GM12875 (cell line): ENCODE results near the gene KRT6A.

Source experiments
- H3K4me3 ChIP-seq: one replicate; pipeline ENCODE4 v1.5.1; 2011; ENCODE audit warnings: low read depth, low read length, control low read depth
- TF ChIP-seq, protein P1 (sequence below): IDR thresholded peaks from 2 replicates; pipeline ENCODE4 v1.5.1; 2011; ENCODE audit warnings: low read depth, mild to moderate bottlenecking, control low read depth, inconsistent platforms, low read length, moderate library complexity, borderline replicate concordance; ENCODE audit not compliant: insufficient read depth

The KRT6A gene

DNA sequence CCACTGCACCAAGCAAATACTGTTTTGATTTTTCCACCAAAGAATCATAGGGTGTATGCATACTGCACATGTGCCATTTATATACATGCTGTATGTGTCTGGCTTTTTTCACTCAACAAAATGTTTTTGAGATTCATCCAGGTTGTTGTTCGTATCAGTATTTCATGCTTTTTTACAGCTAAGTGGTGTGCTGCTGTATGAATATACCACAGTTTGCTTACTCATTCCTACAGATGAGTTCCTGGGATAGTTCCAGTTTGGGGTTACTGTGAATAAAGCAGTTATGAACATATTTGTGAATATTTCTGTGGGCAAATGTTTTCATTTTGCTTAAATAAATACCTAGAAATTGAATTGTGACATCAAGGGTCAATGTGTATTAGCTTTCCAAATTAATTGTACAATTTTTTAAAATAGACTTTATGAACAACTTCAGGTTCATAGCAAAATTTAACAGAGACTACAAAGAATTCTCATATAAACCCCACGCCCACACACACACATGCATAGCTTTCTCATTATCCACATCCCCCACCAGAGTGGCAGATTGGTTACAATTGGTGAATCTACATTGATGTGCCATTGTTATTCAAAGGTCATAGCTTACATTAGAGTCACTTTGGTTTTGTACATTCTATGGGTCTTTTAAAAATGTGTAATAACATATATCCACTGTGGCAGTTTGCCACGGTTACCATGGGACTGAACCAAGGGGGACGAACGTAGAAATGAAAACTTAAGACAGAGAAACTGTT is 6.9 kb upstream of the KRT6A start:
- TF ChIP-seq, protein P1, sequence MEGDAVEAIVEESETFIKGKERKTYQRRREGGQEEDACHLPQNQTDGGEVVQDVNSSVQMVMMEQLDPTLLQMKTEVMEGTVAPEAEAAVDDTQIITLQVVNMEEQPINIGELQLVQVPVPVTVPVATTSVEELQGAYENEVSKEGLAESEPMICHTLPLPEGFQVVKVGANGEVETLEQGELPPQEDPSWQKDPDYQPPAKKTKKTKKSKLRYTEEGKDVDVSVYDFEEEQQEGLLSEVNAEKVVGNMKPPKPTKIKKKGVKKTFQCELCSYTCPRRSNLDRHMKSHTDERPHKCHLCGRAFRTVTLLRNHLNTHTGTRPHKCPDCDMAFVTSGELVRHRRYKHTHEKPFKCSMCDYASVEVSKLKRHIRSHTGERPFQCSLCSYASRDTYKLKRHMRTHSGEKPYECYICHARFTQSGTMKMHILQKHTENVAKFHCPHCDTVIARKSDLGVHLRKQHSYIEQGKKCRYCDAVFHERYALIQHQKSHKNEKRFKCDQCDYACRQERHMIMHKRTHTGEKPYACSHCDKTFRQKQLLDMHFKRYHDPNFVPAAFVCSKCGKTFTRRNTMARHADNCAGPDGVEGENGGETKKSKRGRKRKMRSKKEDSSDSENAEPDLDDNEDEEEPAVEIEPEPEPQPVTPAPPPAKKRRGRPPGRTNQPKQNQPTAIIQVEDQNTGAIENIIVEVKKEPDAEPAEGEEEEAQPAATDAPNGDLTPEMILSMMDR, result no peak
- H3K4me3 ChIP-seq, result no peak overlapping the region

DNA sequence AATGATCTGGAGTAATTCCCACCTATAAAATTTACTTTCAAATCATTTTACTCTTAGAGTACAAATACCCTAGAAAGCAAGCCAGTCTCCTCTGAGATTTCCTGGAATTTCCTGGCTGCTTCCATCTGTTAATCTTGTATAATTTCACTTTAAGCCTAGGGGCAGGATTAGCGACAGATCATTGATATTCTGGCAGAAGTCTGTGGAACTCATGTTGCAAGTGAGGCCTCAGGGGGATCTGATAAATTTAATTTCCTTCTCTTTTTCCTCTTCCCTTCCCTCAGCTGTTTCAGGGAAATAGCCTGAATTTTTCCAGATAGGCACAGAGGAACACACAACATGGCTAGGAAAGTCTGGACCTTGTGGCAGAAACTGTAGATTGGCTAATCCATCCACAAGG is 5.9 kb upstream of the KRT6A start:
- no peak overlapping the region for H3K4me3 ChIP-seq
- TF ChIP-seq, protein P1, result no peak

DNA sequence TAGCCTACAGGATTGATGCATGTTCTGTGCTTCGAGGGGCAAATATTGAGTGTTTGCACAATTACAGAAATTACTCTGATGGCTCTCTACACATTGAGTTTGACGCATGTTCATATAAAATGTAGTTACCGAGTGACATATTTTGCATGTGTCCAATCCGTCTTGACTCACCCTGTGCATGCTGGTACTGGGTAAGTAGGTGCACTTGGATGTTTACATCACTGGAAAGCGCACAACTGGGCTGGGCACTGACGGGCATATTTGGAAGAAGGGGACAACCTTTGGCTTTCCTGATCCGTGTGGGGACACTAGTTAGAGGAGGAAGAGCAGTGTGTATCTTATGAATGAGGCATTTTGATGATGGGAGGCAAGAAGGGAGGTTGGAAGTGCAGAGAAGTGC is 4.9 kb upstream of the KRT6A start:
- TF ChIP-seq, protein P1, result no peak
- H3K4me3 ChIP-seq, result no peak overlapping the region

DNA sequence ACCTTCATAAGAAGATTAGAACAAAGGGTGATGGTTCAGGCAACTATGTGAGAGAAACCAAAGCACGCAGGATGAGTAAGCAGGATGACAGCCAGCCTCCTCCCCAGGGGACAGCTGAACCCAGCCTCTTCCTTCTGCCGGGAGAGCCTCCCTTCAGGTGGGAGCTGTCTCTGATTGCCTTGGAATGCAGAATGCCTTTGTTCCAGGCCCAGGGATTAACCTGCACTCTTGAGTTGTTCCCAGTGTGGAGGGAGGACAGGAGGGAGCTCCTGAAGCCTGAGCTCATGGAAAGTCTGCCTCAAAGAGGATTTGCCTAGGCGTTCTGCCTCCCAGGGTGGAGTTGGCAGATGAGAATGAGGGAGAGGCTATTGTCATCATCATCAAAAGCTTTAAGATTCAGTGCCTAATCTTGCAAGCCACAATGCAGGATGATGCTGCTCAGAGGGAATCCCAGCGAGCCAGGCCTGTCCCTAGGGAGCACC is 3.6 kb upstream of the KRT6A start:
- H3K4me3 ChIP-seq, result no peak overlapping the region

DNA sequence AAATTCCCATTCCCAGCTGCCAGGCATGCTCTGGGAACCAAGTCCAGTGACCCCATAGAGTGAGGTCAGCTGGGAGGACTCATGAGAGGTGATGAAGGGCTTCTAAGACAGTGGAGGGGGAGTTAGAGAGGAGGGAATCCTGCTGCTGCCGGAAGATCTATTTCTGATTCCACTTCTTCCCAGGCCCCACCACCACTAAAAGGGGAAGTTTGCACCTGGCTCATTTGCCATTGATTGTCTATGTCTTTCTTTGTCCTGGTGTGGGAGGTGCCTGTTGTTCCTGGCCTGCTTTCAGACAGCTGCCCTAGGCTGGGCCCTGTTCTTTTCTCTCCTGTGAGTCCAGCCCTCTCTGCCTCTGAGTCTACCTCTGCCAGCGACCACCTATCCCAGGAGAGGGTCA is 3.0 kb upstream of the KRT6A start:
- H3K4me3 ChIP-seq, result no peak overlapping the region
- TF ChIP-seq, protein P1, result no peak

More for the DNA sequence above, 3.6 kb upstream of the KRT6A start:
- TF ChIP-seq, protein P1, result no peak

DNA sequence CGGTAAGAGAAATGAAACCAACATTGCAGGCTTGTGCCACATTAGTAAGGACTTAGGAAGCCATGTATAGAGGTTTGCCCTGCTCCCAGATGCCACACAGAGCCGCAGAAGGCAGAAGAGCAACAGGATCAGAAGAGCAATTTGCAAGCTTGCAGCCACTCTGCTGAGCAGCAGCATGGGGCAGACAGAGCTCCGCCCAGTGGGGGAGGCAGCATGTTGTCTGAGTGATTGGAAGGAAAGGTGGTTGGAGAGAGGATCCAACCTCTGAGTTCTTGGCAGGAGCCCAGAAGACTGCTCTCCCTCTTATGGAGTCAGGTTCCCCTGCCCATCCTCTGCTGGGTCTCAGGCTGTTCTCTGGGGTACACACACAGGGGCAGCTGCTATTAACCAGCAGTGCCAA is 2.3 kb upstream of the KRT6A start:
- TF ChIP-seq, protein P1, result no peak
- no peak overlapping the region for H3K4me3 ChIP-seq

DNA sequence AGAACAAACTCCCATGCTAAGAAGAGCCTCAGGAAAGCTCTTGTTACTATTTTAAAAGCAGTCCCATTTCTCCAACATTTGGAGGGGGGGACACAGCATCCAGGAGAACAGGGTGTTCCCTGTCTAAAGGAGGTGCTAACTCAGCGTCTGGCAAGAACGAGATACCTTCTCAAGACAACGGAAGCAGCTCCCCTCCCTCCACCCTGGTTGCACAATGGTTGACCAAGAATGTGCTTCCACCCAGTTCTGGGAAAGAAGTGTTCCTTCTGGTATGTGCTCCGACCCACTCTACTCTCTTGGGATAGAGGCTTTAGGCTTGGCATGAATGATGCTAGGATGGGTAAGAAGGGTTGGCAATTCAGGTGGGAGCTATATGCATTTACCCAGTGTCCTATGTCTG is 1.5 kb upstream of the KRT6A start:
- no peak overlapping the region for H3K4me3 ChIP-seq
- TF ChIP-seq, protein P1, result no peak
